Kidney (tissue), 14 donors: ENCODE results near the gene CPB2. TPM values are rescaled to one million over a fixed set of nuclear protein-coding genes. Genes with fewer than 3 reads are reported as not detected.

ENCODE experiments used
- DNase-seq, 5 donors: peaks; one replicate each; pipeline ENCODE4 v3.0.0-alpha.2; 2013 to 2020
- FAIRE-seq: peaks from 2 replicates; lab custom pipeline; 2012; peaks lifted over from hg19 to GRCh38; lab: Jason Lieb, UNC
- H3K27ac ChIP-seq, 2 donors: one replicate each; pipeline ENCODE4 v1.7.0; 2013; ENCODE audit warnings: low read depth in 2 of 2, low read length in 2 of 2, inconsistent platforms in 1 of 2
- H3K27me3 ChIP-seq: one replicate; pipeline ENCODE4 v1.7.1; 2013; ENCODE audit warnings: low read length, inconsistent platforms; ENCODE audit not compliant: control insufficient read depth, insufficient read depth
- H3K36me3 ChIP-seq, 3 donors: one replicate each; pipeline versions ENCODE4 v1.7.0 to v1.7.1; 2013; ENCODE audit warnings: low read length in 3 of 3, control low read depth in 1 of 3, inconsistent platforms in 1 of 3; ENCODE audit not compliant: insufficient read depth in 3 of 3, control insufficient read depth in 2 of 3
- H3K4me1 ChIP-seq, 3 donors: one replicate each; pipeline versions ENCODE4 v1.7.0 to v1.7.1; 2013; ENCODE audit warnings: low read length in 3 of 3, inconsistent platforms in 1 of 3, low read depth in 1 of 3; ENCODE audit not compliant: control insufficient read depth in 2 of 3, insufficient read depth in 2 of 3
- H3K4me3 ChIP-seq, 3 donors: one replicate each; pipeline versions ENCODE4 v1.7.0 to v1.8.1; 2013; ENCODE audit warnings: low read length in 3 of 3, control low read depth in 1 of 3, inconsistent platforms in 1 of 3
- H3K9ac ChIP-seq, 3 donors: one replicate each; pipeline versions ENCODE4 v1.7.0 to v1.7.1; 2013; ENCODE audit warnings: low read length in 3 of 3, control low read depth in 1 of 3, inconsistent platforms in 1 of 3
- H3K9me3 ChIP-seq, 3 donors: one replicate each; pipeline versions ENCODE4 v1.7.0 to v1.7.1; 2013; ENCODE audit warnings: low read length in 3 of 3, control low read depth in 1 of 3, inconsistent platforms in 1 of 3; ENCODE audit not compliant: control insufficient read depth in 2 of 3, insufficient read depth in 1 of 3
- CTCF ChIP-seq: IDR thresholded peaks from 3 replicates; pipeline ENCODE4 v1.5.1; 2012; ENCODE audit warnings: mild to moderate bottlenecking, moderate library complexity, borderline replicate concordance; ENCODE audit not compliant: insufficient read depth; ENCODE audit errors: extremely low read depth
- intact Hi-C: fragments of 100-400 bp; cut with DNase I; formaldehyde crosslinking; loops from one replicate; pipeline ENCODE4 v1.11.1; 2022
- polyA plus RNA-seq: library from polyadenylated mRNA; stranded (reverse); fragments of 350-450 nt; fragmentation: Illumina TruSeq; extraction: RNeasy Lipid Tissue Mini Kit (QIAGEN cat#74804); gene quantifications from one replicate; pipeline ENCODE4 v1.2.3, GENCODE V29; 2014; ENCODE audit warnings: low read depth, low replicate concordance; ENCODE audit not compliant: insufficient read depth
- total RNA-seq: library from RNA; stranded (reverse); fragmentation: NEBNext Ultra II Directional; extraction: Animal tissue kit (Norgen Biotek cat#: 25700); gene quantifications from one replicate; pipeline ENCODE4 v1.2.1, GENCODE V29; 2021
- donor health status: control.
- donor health status: control.
- donor health status: control.
- donor health status: control.
- donor health status: control.
- donor health status: DM: yes; HTN: yes; CAD: no.
- donor health status: Normal renal cell carcinoma (clear cell type).

The CPB2 gene
- total and polyA plus RNA-seq, 2 donors from 2014 or later, result not detected

GRCh38 chr13:46101002-46101401, 3.8 kb downstream of the CPB2 start:
- no peak overlapping the region for H3K4me3 ChIP-seq
- intact Hi-C loops, result no loop called here
- no peaks in the 10 kb centered on the region for H3K27me3 ChIP-seq
- DNase-seq (no peak), FAIRE-seq (no peak)
- H3K4me1 ChIP-seq, result no peaks in the 10 kb centered on the region
- TF ChIP-seq CTCF, result no peak
- no peaks in the 10 kb centered on the region for H3K9me3 ChIP-seq
- no peak overlapping the region for H3K9ac ChIP-seq
- no peaks in the 10 kb centered on the region for H3K36me3 ChIP-seq
- H3K27ac ChIP-seq, result no peak overlapping the region

- peak in 1 of 5 donors; percentile 4 for DNase-seq
- H3K4me1 ChIP-seq, result no peaks in the 10 kb centered on the region
- no peak overlapping the region for H3K9ac ChIP-seq
- H3K9me3 ChIP-seq, result no peaks in the 10 kb centered on the region
- H3K27me3 ChIP-seq, result no peaks in the 10 kb centered on the region
- intact Hi-C loops, result no loop called here
- FAIRE-seq, result no peak
- no peak overlapping the region for H3K27ac ChIP-seq
- H3K36me3 ChIP-seq, result no peaks in the 10 kb centered on the region
- H3K4me3 ChIP-seq, result no peak overlapping the region
- no peak for TF ChIP-seq CTCF
These were observed 4.5 kb downstream of the CPB2 start for GRCh38 chr13:46100191-46100815.

- FAIRE-seq (no peak), DNase-seq (no peak)
- no peak for TF ChIP-seq CTCF
- Histone ChIP-seq H3K4me1 (no peaks in the 10 kb centered on the region), H3K27ac (no peak overlapping the region), H3K9ac (no peak overlapping the region), H3K36me3 (no peaks in the 10 kb centered on the region), H3K4me3 (no peak overlapping the region), H3K27me3 (no peaks in the 10 kb centered on the region), H3K9me3 (no peaks in the 10 kb centered on the region)
- intact Hi-C loops, result no loop called here
These were observed 7.2 kb downstream of the CPB2 start for GRCh38 chr13:46097663-46098062.

GRCh38 chr13:46097015-46097414, 7.8 kb downstream of the CPB2 start:
- FAIRE-seq (no peak), DNase-seq (no peak)
- H3K36me3 ChIP-seq, result no peaks in the 10 kb centered on the region
- no peaks in the 10 kb centered on the region for H3K9me3 ChIP-seq
- H3K4me3 ChIP-seq, result no peak overlapping the region
- no peak overlapping the region for H3K9ac ChIP-seq
- no peak overlapping the region for H3K27ac ChIP-seq
- no peak for TF ChIP-seq CTCF
- H3K27me3 ChIP-seq, result no peaks in the 10 kb centered on the region
- intact Hi-C loops, result no loop called here
- H3K4me1 ChIP-seq, result no peaks in the 10 kb centered on the region
